Ovary (tissue), 9 donors: Measurements from ENCODE around the gene SGTB. TPM values are rescaled to one million over a fixed set of nuclear protein-coding genes. Genes with fewer than 3 reads are reported as not detected.

Source experiments
- DNase-seq, 5 donors: peaks; one replicate each; pipeline ENCODE4 v3.0.0-alpha.2; 2019 to 2020
- H3K27ac ChIP-seq, 2 donors: fragments of 200-600 bp; one replicate each; pipeline versions ENCODE4 v1.5.1 to v1.8.0; 2019 to 2022
- H3K27me3 ChIP-seq: fragments of 200-600 bp; one replicate; pipeline ENCODE4 v1.8.0; 2022
- H3K36me3 ChIP-seq: fragments of 200-600 bp; sonication (generic); one replicate; pipeline ENCODE4 v1.5.1; 2019
- H3K4me1 ChIP-seq: one replicate; pipeline ENCODE4 v1.8.1; 2013; ENCODE audit warnings: mild to moderate bottlenecking, moderate library complexity; ENCODE audit not compliant: insufficient read depth
- H3K4me3 ChIP-seq: fragments of 200-600 bp; sonication (generic); one replicate; pipeline ENCODE4 v1.5.1; 2017
- H3K9me3 ChIP-seq, 2 donors: fragments of 200-600 bp in 1 of 2; sonication (generic) in 1 of 2; one replicate each; pipeline versions ENCODE4 v1.5.1 to v1.8.1; 2013 to 2019; ENCODE audit warnings: mild to moderate bottlenecking in 1 of 2, moderate library complexity in 1 of 2
- CTCF ChIP-seq, 3 donors: fragments of 450-650 bp in 2 of 3; fragments of 200-600 bp in 1 of 3; IDR thresholded peaks; one replicate each; pipeline versions ENCODE4 v1.5.1 to v1.8.0; 2016 to 2022; ENCODE audit warnings: antibody characterized with exemption in 3 of 3, mild to moderate bottlenecking in 1 of 3
- EP300 ChIP-seq: sonication (generic); formaldehyde crosslinking; IDR thresholded peaks from one replicate; pipeline ENCODE4 v1.6.1; 2017; ENCODE audit warnings: antibody characterized with exemption
- POLR2A ChIP-seq: fragments of 450-650 bp; IDR thresholded peaks from one replicate; pipeline ENCODE4 v1.6.1; 2017; ENCODE audit warnings: antibody characterized with exemption, mild to moderate bottlenecking, moderate library complexity
- WGBS, 3 donors: extraction: QIAGEN DNeasy Blood & Tissue Kit in 1 of 3; methylation state at CpG; one replicate each; pipeline versions ENCODE4 v1.1.5 to v1.1.7; 2013 to 2017; 5-methylcytosine and 5-hydroxymethylcytosine counted together
- intact Hi-C, 4 donors: fragments of 100-400 bp; cut with DNase I; formaldehyde crosslinking; loops; one replicate each; pipeline versions ENCODE4 v1.11.0 to v1.15.1; 2022 to 2023
- polyA plus RNA-seq, 2 donors: library from polyadenylated mRNA; stranded (reverse); fragments of 200-250 nt in 1 of 2; fragments of 350-450 nt in 1 of 2; fragmentation: Illumina TruSeq in 1 of 2; extraction: RNeasy Lipid Tissue Mini Kit (QIAGEN cat#74804) in 1 of 2; gene quantifications; one replicate each; pipeline ENCODE4 v1.2.3, GENCODE V29; 2013 to 2014
- total RNA-seq, 7 donors: library from RNA; depleted of rRNA in 2 of 7; stranded (reverse); fragments of >200 nt in 2 of 7; fragmentation: NEBNext Ultra II Directional in 3 of 7; extraction: Animal tissue kit (Norgen Biotek cat#: 25700) in 3 of 7; gene quantifications; one replicate each; pipeline versions ENCODE4 v1.1.0 to v1.2.4, GENCODE V29; 2016 to 2023
- donor health status: DM: no; HTN: no; CAD: no; lungs with moderate emphysema.
- donor health status: DM: no; HTN: no; CAD: no.
- donor health status: Bipolar disorder and iron deficiency.
- donor health status: DM: yes; HTN: yes; CAD: no.
- donor health status: DM: no; HTN: no; CAD: no.
- donor health status: DM: yes; HTN: yes; CAD: no.

SGTB gene
- total and polyA plus RNA-seq, 9 donors = 2.6 to 9.9 (median 7.1) TPM

GRCh38 chr5:65730910-65731309 lies 9.0 kb upstream of the SGTB start:
- H3K36me3 ChIP-seq = no peaks in the 10 kb centered on the region
- no peak overlapping the region for H3K27ac ChIP-seq
- WGBS, 3 donors = 60 to 83% (median 82%) methylated on average over 2 of the region's 2 CpGs
- intact Hi-C loops = no loop called here
- H3K4me1 ChIP-seq = no peaks in the 10 kb centered on the region
- no peak for TF ChIP-seq CTCF (IDR thresholded peaks at IDR 0.05)
- TF ChIP-seq POLR2A = no peak
- TF ChIP-seq EP300 = no peak
- H3K27me3 ChIP-seq = no peaks in the 10 kb centered on the region
- H3K9me3 ChIP-seq = no peaks in the 10 kb centered on the region
- no peak overlapping the region for H3K4me3 ChIP-seq
- DNase-seq = no peak

- TF ChIP-seq POLR2A = no peak
- no peak for TF ChIP-seq EP300
- TF ChIP-seq CTCF (IDR thresholded peaks at IDR 0.05) = no peak
- WGBS, 3 donors = 87 to 93% (median 88%) methylated on average over 1 of the region's 1 CpG
- no peaks in the 10 kb centered on the region for H3K9me3 ChIP-seq
- intact Hi-C loops = no loop called here
- peaks cover under 1% of the 10 kb centered on the region for H3K4me1 ChIP-seq
- H3K27ac ChIP-seq = no peak overlapping the region
- DNase-seq = no peak
- no peak overlapping the region for H3K4me3 ChIP-seq
- no peaks in the 10 kb centered on the region for H3K27me3 ChIP-seq
- H3K36me3 ChIP-seq = no peaks in the 10 kb centered on the region
These were observed 6.3 kb upstream of the SGTB start for GRCh38 chr5:65728218-65728617.

GRCh38 chr5:65727491-65728156 lies 5.7 kb upstream of the SGTB start:
- TF ChIP-seq EP300 (no peak), CTCF (IDR thresholded peaks at IDR 0.05) (no peak), POLR2A (no peak)
- DNase-seq = no peak
- Histone ChIP-seq H3K27me3 (no peaks in the 10 kb centered on the region), H3K36me3 (no peaks in the 10 kb centered on the region), H3K27ac (no peak overlapping the region), H3K9me3 (no peaks in the 10 kb centered on the region), H3K4me3 (no peak overlapping the region), H3K4me1 (peaks cover 1% of the 10 kb centered on the region)
- 86 to 95% (median 89%) methylated on average over 7 of the region's 7 CpGs for WGBS, 3 donors
- intact Hi-C loops = no loop called here

- peak overlapping the region; percentile 77 for H3K4me3 ChIP-seq
- peak in 2 of 5 donors; percentile 18 to 23 for DNase-seq
- H3K4me1 ChIP-seq = peaks cover 1% of the 10 kb centered on the region
- H3K27ac ChIP-seq = peak overlapping the region in 1 of 2 donors; percentile 56
- no peaks in the 10 kb centered on the region for H3K36me3 ChIP-seq
- TF ChIP-seq POLR2A (no peak), CTCF (IDR thresholded peaks at IDR 0.05) (no peak), EP300 (no peak)
- no peaks in the 10 kb centered on the region for H3K9me3 ChIP-seq
- 1 to 4% (median 3%) methylated on average over 28 of the region's 28 CpGs for WGBS, 3 donors
- intact Hi-C loops = no loop called here
- no peaks in the 10 kb centered on the region for H3K27me3 ChIP-seq
These were observed 880 bp upstream of the SGTB start for GRCh38 chr5:65722575-65723403.
